ENCODE results near the gene GUCY2C. TPM values are rescaled to one million over a fixed set of nuclear protein-coding genes. Genes with fewer than 3 reads are reported as not detected.
"Not testable (repeated sequence)": the region's sequence is repeated elsewhere in the genome, so short reads cannot be mapped to it uniquely, and the experiment has no call there.

Gene GUCY2C
- total and polyA plus RNA-seq, 2 donors = not detected

DNA sequence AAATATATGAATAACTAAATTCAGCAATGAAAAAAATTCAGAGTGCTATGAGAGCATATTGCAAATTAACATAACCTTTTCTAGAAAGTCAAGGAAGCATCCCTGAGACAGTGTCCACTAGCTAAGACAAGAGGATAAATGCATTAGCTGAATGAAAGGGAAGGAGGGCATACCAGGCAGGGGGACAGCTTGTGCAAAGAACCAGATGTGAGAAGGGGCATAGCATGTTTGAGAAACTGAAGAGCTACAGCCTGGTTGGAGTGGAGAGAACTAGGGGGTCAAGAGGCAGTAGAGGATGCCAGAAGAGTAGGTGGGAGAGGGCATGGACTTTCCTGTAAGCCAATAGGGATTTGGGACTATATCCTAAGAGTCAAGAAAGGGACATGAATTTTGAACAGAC lies 2.2 kb upstream of the GUCY2C start:
- Histone ChIP-seq H3K36me3 (ENCODE audit: insufficient read depth) (peaks cover 2% of the 10 kb centered on the region), H3K4me3 (ENCODE audit: low read depth, low read length) (no peak overlapping the region), H3K4me1 (ENCODE audit: insufficient read depth) (no peaks in the 10 kb centered on the region), H3K27ac (ENCODE audit: low read depth) (no peak overlapping the region)
- no peak for DNase-seq (ENCODE audit: extremely low spot score)

DNA sequence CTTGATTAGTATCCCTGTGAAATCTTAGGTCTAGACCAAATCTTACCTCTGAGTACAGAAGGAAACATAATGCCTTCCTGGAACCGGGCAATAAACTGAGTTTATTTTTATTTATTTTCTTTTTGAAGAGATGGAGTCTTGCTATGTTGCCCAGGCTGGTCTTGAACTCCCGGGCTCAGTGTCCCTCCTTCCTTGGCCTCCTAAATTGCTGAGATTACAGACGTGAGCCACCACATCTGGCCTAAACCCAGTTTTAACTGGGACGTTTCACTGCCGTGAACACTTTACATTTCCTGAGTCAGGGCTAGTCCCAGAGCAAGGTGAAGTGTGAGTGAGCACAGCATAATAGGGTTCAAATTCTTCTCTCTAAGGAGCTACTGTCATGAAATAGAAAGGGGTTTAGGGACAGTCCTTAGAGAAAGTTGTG lies 671 bp downstream of the GUCY2C start:
- Histone ChIP-seq H3K4me1 (ENCODE audit: insufficient read depth) (no peaks in the 10 kb centered on the region), H3K4me3 (ENCODE audit: low read depth, low read length) (no peak overlapping the region), H3K36me3 (ENCODE audit: insufficient read depth) (peaks cover 2% of the 10 kb centered on the region), H3K27ac (ENCODE audit: low read depth) (no peak overlapping the region)
- 71% methylated on average over 5 of the region's 5 CpGs for WGBS
- DNase-seq (ENCODE audit: extremely low spot score) = no peak

DNA sequence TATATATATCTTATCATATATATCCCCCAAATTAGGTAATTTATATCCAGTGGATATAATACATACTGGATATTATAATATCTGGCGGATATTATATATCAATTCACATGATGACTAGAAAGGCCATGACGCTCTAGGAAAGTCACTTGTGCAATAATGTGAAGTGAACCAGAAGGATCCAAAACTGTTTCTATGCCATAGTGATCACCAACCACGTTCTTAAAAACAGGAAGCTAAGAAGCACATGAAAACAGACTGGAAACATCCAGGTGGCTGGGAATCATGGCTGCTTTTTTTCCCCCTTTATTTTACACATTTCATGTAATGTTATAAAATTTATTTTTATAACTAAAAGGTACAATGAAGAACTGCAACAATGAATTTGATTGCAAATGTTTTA lies 1.4 kb downstream of the GUCY2C start:
- Histone ChIP-seq H3K27ac (ENCODE audit: low read depth) (no peak overlapping the region), H3K4me1 (ENCODE audit: insufficient read depth) (no peaks in the 10 kb centered on the region), H3K4me3 (ENCODE audit: low read depth, low read length) (no peak overlapping the region), H3K36me3 (ENCODE audit: insufficient read depth) (peaks cover 2% of the 10 kb centered on the region)
- DNase-seq (ENCODE audit: extremely low spot score) = no peak
- WGBS = 80% methylated on average over 3 of the region's 3 CpGs

DNA sequence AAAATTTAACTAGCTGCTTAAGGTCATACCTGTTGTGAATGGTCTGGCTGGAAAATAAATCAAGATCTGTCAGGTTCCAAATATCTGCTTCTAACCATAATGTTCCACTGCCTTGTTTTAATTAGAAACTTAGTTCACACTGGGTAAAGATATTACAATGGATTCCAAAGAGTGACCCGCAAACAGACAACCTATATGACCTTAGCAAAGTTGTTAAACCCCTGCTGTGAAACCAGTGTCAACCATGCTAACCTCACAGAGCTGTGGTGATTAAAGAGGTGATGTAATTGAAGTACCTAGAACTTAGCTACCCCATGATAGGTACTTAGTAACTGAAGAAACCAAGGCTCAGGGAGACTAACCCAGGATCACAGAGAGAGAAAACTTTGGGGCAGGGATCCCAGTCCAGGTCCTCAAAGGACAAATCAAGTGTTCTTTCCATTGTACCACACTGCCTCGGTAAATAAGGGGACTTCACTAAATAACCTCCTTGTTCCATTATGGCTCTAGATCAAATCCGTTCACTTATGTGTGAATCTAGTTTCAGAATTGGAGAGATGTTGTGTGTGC lies 2.2 kb downstream of the GUCY2C start:
- Histone ChIP-seq H3K27ac (ENCODE audit: low read depth) (no peak overlapping the region), H3K36me3 (ENCODE audit: insufficient read depth) (peaks cover 2% of the 10 kb centered on the region), H3K4me3 (ENCODE audit: low read depth, low read length) (no peak overlapping the region), H3K4me1 (ENCODE audit: insufficient read depth) (no peaks in the 10 kb centered on the region)
- no peak for DNase-seq (ENCODE audit: extremely low spot score)
- 88% methylated on average over 3 of the region's 3 CpGs for WGBS

DNA sequence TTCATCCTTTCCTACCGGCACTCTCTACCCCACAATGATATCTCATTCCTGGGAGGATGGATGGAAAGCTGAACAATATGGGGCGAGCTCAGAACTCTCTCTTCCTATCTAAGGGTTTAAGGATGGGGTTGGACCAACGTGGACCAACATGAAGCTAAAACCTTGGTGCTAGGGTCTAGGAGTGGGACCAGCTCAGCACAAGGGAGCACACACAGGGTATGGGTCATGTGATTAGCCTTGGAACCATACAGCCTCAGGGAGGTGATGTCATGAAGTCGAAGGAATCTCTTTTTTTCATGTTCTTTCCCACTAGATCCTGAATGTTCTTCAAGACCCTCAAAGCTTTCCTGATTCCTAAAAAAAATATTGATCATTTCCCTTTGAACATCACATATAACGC lies 3.3 kb downstream of the GUCY2C start:
- Histone ChIP-seq H3K4me1 (ENCODE audit: insufficient read depth) (no peaks in the 10 kb centered on the region), H3K36me3 (ENCODE audit: insufficient read depth) (peaks cover 2% of the 10 kb centered on the region), H3K27ac (ENCODE audit: low read depth) (no peak overlapping the region), H3K4me3 (ENCODE audit: low read depth, low read length) (no peak overlapping the region)
- no peak for DNase-seq (ENCODE audit: extremely low spot score)
- WGBS = 90% methylated on average over 5 of the region's 5 CpGs

DNA sequence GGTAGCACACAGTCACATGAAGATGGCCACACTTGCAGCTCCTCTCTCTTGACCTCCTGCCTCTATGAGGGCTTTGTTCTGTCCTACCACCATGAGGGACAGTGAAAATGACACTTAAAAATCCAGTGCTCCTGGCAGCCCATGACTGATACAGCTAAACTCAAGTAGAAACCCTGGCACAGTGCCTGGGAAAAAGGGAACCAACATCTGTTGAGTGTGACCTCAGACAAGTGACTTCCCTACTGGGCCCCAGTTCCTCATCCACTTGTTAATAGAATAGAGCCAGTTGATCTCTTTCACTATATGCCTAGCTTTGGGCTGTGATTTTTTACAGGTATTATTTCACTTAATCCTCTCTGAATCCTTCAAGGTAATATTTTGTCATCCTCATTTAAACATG lies 4.8 kb downstream of the GUCY2C start:
- H3K27ac ChIP-seq (ENCODE audit: low read depth) = no peak overlapping the region
- no peaks in the 10 kb centered on the region for H3K4me1 ChIP-seq (ENCODE audit: insufficient read depth)
- no peak overlapping the region for H3K4me3 ChIP-seq (ENCODE audit: low read depth, low read length)
- peaks cover 2% of the 10 kb centered on the region for H3K36me3 ChIP-seq (ENCODE audit: insufficient read depth)
- DNase-seq (ENCODE audit: extremely low spot score) = no peak

DNA sequence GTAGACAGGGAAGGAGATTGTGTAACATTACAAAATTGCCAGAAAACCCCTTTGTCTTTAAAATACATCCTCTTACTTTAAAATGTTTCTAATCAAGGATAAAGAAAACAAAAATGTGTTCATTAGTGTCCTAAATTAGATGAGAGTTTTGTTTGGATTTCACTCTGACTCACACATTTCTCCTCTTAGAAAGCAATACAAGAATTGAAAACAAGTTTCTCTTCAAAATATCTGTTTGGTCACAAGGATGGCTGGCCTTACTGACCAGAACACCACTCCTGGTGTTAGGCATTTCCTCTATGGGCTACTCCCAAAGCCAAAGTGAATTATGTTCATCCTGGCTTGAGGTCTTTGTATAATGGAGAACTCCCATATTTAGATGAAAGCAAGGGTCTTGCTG lies 6.4 kb downstream of the GUCY2C start:
- Histone ChIP-seq H3K27ac (ENCODE audit: low read depth) (no peak overlapping the region), H3K36me3 (ENCODE audit: insufficient read depth) (peaks cover 2% of the 10 kb centered on the region), H3K4me3 (ENCODE audit: low read depth, low read length) (no peak overlapping the region), H3K4me1 (ENCODE audit: insufficient read depth) (no peaks in the 10 kb centered on the region)
- DNase-seq (ENCODE audit: extremely low spot score) = no peak

DNA sequence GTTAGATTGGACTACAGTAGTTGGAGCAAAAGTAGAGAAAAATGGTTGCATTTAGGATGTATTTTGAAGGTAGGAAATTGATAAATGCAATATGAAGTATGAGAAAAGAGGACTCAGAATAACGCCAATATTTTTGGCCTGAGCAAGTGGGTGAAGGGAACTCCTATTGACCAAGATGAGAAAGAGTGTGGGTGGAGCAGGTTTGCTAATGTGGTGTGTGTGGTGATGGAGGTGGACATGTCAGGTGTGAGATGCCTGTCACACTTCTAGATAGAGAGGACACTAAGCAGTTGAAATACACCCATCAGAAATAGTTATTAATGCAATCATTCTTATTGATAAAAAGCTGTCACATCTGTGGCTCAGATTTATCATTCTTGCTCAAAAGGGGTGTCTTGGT lies 7.3 kb downstream of the GUCY2C start:
- no peaks in the 10 kb centered on the region for H3K4me1 ChIP-seq (ENCODE audit: insufficient read depth)
- H3K4me3 ChIP-seq (ENCODE audit: low read depth, low read length) = no peak overlapping the region
- no peak overlapping the region for H3K27ac ChIP-seq (ENCODE audit: low read depth)
- peaks cover 2% of the 10 kb centered on the region for H3K36me3 ChIP-seq (ENCODE audit: insufficient read depth)
- WGBS = 48% methylated on average over 1 of the region's 1 CpG
- DNase-seq (ENCODE audit: extremely low spot score) = no peak

DNA sequence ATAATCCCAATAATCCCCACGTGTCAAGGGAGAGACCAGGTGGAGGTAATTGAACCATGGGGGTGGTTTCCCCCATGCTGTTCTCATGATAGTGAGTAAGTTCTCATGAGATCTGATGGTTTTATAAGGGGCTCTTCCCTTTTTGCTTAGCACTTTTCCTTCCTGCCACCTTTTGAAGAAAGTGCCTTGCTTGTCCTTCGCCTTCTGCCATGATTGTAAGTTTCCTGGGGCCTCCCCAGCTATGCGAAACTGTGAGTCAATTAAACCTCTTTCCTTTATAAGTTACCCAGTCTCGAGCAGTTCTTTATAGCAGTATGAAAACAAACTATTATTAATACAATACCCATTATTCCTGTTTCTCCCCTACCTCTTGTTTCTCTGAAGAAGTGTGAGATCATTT lies 14.2 kb downstream of the GUCY2C start:
- not testable (repeated sequence) for H3K4me1 ChIP-seq (ENCODE audit: insufficient read depth); DNase-seq (ENCODE audit: extremely low spot score); H3K27ac ChIP-seq (ENCODE audit: low read depth); H3K36me3 ChIP-seq (ENCODE audit: insufficient read depth); H3K4me3 ChIP-seq (ENCODE audit: low read depth, low read length)
- WGBS = 71% methylated on average over 4 of the region's 4 CpGs

DNA sequence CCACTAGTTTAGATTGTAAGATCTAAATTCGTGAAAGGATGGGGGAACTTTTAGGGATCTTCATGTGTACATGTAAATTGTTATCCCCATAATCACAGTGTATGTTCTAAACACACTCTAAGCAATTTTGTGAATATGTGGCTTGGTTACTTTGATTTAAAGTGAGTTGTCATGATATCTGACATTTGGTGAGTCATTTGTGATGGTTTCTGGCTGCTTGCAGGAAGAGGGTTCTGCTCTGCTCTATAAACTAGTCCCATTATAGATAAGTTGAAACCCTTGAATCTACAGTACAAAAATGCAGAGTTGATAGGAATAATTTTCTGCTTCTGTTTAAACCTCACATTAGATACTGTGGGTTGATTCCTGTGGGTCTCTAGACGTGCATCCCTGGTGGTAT lies 14.8 kb downstream of the GUCY2C start:
- Histone ChIP-seq H3K27ac (ENCODE audit: low read depth) (no peak overlapping the region), H3K36me3 (ENCODE audit: insufficient read depth) (no peaks in the 10 kb centered on the region), H3K4me1 (ENCODE audit: insufficient read depth) (no peaks in the 10 kb centered on the region), H3K4me3 (ENCODE audit: low read depth, low read length) (no peak overlapping the region)
- 55% methylated on average over 2 of the region's 2 CpGs for WGBS
- DNase-seq (ENCODE audit: extremely low spot score) = no peak

DNA sequence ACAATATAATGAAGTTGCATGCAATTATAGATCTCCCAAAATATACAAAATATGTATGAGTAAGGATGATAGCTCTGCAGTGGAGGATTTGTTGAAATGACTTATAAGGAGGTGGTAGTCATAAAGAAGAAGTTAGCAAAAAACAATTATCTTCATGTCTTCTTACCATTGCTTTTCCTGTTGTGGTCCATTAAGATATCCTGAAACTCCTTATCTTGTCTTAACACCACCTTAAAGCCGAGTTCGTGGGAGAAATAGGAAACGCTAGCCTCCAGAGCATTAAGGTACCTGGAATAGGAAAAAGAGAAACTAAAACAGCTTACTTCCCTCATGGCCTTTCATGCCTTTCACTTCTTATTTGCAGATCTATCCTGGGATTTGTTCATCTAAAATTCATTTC lies 15.2 kb downstream of the GUCY2C start:
- 59% methylated on average over 3 of the region's 3 CpGs for WGBS
- DNase-seq (ENCODE audit: extremely low spot score) = no peak
- H3K36me3 ChIP-seq (ENCODE audit: insufficient read depth) = no peaks in the 10 kb centered on the region
- H3K27ac ChIP-seq (ENCODE audit: low read depth) = no peak overlapping the region
- no peaks in the 10 kb centered on the region for H3K4me1 ChIP-seq (ENCODE audit: insufficient read depth)
- H3K4me3 ChIP-seq (ENCODE audit: low read depth, low read length) = no peak overlapping the region

DNA sequence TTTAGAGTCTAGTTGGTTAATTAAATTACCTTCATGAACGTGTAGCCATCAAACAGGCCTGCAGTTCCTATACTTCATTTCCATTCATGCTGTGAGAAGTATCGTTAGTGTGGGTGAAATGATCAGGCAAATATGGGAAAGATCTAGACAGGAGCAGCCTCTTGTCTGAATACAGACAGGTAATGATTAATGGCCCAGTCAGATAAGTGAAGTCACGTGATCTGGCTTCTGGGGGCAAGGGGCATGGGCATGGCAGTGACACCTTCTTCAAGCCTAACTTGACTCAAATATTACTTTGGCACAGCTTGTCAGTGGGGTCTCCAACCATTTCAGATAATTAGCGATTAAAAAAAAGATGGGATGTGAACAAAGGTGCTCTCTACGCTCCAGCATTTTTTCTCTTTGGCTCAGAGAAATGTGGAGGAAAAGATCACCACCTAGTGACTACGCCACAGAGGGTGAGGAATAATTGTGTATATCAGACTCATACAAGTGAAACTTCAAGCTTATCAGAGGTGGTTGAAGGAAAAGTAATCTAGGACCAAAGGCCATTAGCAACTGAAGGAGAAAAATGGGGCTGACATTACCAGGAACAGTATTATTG lies 17.8 kb downstream of the GUCY2C start:
- no peak for DNase-seq (ENCODE audit: extremely low spot score)
- H3K4me3 ChIP-seq (ENCODE audit: low read depth, low read length) = no peak overlapping the region
- WGBS = 89% methylated on average over 6 of the region's 6 CpGs
- H3K36me3 ChIP-seq (ENCODE audit: insufficient read depth) = no peaks in the 10 kb centered on the region
- H3K27ac ChIP-seq (ENCODE audit: low read depth) = no peak overlapping the region
- H3K4me1 ChIP-seq (ENCODE audit: insufficient read depth) = no peaks in the 10 kb centered on the region

DNA sequence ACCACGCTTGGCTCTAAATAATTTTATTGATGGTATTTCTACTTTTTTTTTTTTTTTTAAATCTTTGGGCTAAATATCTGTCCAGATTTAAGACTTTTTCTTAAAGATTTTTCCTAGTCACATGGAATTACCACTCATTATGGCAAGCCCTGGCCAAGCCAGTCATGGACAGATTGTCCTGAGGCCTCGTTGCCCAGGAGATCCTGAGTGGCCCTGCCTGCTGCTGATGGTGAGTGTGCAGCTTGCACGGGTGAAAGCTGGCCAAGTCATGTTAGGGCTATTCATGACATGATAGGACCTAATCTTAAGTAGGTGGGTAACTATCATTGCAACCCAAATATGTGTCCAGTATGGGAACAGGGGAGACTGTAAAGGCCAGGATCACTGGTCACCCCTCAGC lies 27.8 kb downstream of the GUCY2C start:
- no peak for DNase-seq (ENCODE audit: extremely low spot score)
- 86% methylated on average over 3 of the region's 3 CpGs for WGBS
- no peak overlapping the region for H3K4me3 ChIP-seq (ENCODE audit: low read depth, low read length)
- H3K36me3 ChIP-seq (ENCODE audit: insufficient read depth) = no peaks in the 10 kb centered on the region
- H3K4me1 ChIP-seq (ENCODE audit: insufficient read depth) = no peaks in the 10 kb centered on the region
- no peak overlapping the region for H3K27ac ChIP-seq (ENCODE audit: low read depth)

DNA sequence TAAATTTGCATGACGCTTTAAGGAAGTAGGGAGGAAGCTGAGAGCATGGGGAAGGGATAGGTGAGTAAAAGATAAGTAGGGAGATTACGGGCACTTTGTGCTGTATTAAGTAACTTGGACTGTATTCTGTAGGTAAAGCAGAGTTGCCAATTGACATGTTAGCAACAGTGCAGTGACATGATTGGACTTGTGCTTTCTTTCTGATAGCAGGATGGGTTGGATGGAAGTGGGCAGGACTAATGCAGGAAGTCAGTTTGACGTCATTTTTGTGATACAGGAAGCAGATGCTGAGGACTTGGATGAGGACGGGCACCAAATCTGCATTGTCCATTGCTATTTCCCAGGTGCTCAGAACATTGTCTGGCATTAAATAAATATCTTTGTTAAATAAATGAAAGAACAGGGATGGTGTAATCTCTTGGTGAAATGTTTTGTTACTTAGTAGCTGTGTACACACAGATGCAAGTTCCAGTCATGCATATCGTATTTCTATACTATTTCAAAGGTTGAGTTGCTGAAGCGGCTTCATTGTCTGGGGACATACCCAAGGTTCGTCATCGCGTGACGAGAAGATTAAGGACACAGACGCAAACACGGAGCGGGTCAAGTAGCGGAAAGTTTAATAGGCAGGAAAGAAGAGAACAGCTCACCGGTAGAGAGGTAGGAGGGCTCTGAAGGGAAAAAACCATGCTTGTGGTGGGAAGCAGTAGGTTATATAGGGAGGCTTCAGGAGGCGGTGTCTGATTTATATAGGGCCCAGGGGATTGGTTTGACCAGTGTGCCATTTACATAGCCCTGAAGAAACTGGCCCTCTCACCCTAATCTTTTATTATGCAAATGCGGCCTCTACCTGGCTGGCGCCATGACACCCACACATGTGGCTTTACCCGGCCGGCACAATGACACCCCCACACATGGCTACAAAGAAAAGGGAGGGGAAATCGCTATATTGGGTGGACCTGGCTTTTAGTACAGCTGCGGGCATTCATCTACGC lies 30.7 kb downstream of the GUCY2C start:
- no peaks in the 10 kb centered on the region for H3K36me3 ChIP-seq (ENCODE audit: insufficient read depth)
- 89% methylated on average over 23 of the region's 23 CpGs for WGBS
- no peak for DNase-seq (ENCODE audit: extremely low spot score)
- no peak overlapping the region for H3K4me3 ChIP-seq (ENCODE audit: low read depth, low read length)
- no peaks in the 10 kb centered on the region for H3K4me1 ChIP-seq (ENCODE audit: insufficient read depth)
- no peak overlapping the region for H3K27ac ChIP-seq (ENCODE audit: low read depth)
